H1 (cell line): Measurements from ENCODE around the gene PPFIA4. TPM values are rescaled to one million over a fixed set of nuclear protein-coding genes. Genes with fewer than 3 reads are reported as not detected.

Source experiments
- BRCA1 ChIP-seq: IDR thresholded peaks from 2 replicates; pipeline ENCODE4 v1.6.1; 2012; ENCODE audit warnings: low read depth, low read length, improper control_type of control experiment
- ZNF274 ChIP-seq: IDR thresholded peaks from 2 replicates; pipeline ENCODE4 v1.7.0; 2012; ENCODE audit warnings: low read length, borderline replicate concordance; ENCODE audit errors: extremely low read depth
- polyA plus RNA-seq, 7 experiments: library from polyadenylated mRNA; depleted of rRNA in 3 of 7; stranded (reverse) in 5 of 7; unstranded in 2 of 7; fragments of >200 nt in 5 of 7; fragments of 200-250 nt in 2 of 7; gene quantifications; 1 replicate in 5 of 7; 2 replicates in 1 of 7; 4 replicates in 1 of 7; pipeline versions ENCODE4 v1.2.1 to v1.2.3, GENCODE V29; 2011 to 2013; ENCODE audit warnings: missing spikeins in 2 of 7, mixed read lengths in 2 of 7
- total RNA-seq: library from RNA; stranded (reverse); fragmentation: NEBNext Ultra II Directional; extraction: Animal tissue kit (Norgen Biotek cat#: 25700); gene quantifications from 2 replicates; pipeline ENCODE4 v1.2.1, GENCODE V29; 2021

Gene PPFIA4
- total and polyA plus RNA-seq, 2 of the 8 experiments (the other 6 are each of a cell fraction or from before 2014, with no cell fraction given): 9.0 to 9.9 TPM

DNA sequence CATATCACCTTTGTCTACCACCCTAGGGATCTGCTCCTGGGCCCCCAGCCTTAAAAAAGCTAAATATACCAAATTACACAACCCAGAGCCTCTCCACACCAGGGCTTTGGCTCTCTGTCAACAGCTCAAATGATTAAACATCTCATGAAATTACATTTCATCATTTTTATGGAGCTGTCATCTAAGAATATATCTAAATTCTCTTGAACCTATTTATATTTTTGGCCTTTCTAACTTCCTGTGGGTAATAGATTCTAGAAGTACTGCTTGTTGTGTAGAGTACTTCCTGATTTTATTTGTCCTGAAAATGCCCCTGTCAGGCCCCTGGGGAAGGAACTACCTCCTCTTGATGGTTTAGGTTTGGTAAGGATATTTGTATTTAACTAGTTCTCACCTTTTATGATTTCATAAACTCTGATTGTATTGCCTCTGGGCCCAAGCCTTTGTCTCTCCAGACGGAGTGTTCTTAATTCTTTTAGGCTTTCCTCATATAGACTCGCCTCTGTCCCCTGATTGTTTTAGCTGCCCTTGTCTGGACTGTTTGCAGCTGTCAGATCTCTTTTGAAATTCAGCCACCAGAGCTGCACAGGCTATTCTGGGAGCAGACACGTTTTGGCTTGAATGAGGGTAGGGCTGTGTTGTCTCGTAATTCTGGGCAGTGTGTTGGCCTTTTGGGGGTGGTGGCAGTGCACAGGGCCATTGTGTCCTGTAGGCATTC is 42.9 kb downstream of the PPFIA4 start (continued):
- TF ChIP-seq ZNF274 (no peak), BRCA1 (no peak)
